DND-41 (cell line): ENCODE measurements around the gene SRCAP.
"Not testable (repeated sequence)": the region's sequence is repeated elsewhere in the genome, so short reads cannot be mapped to it uniquely, and the experiment has no call there.

ENCODE experiments used
- ATAC-seq: fragments of 200-7000 bp; cut with Tn5 transposase; 3 replicates; pipeline ENCODE4 v1.9.1; 2021; ENCODE audit warnings: low read depth; ENCODE audit not compliant: insufficient read depth
- DNase-seq: peaks from one replicate; pipeline ENCODE4 v3.0.0-alpha.2; 2020
- H2AFZ ChIP-seq: 2 replicates; pipeline ENCODE4 v1.6.0; 2012; ENCODE audit warnings: low read depth, low read length
- H3K27ac ChIP-seq: 2 replicates; pipeline ENCODE4 v1.5.1; 2012; ENCODE audit warnings: low read length, inconsistent platforms
- H3K27me3 ChIP-seq: fragments of 200-600 bp; sonication (generic); 2 replicates; pipeline ENCODE4 v1.6.0; 2012; ENCODE audit warnings: low read length, mild to moderate bottlenecking, inconsistent platforms; ENCODE audit not compliant: insufficient read depth, poor library complexity
- H3K36me3 ChIP-seq: 2 replicates; pipeline ENCODE4 v1.5.1; 2012; ENCODE audit warnings: low read length, inconsistent platforms; ENCODE audit not compliant: insufficient read depth
- H3K4me1 ChIP-seq: 2 replicates; pipeline ENCODE4 v1.5.1; 2012; ENCODE audit warnings: mild to moderate bottlenecking, low read length; ENCODE audit not compliant: insufficient read depth
- H3K4me2 ChIP-seq: 2 replicates; pipeline ENCODE4 v1.6.0; 2012; ENCODE audit warnings: mild to moderate bottlenecking, moderate library complexity, low read length, inconsistent platforms; ENCODE audit not compliant: insufficient read depth
- H3K4me3 ChIP-seq, 2 experiments: fragments of 200-600 bp in 1 of 2; shearing (Covaris generic) in 1 of 2; 2 replicates each; pipeline ENCODE4 v1.5.1; 2012 to 2016; ENCODE audit warnings: inconsistent platforms in 2 of 2, low read length in 2 of 2, mild to moderate bottlenecking in 2 of 2, low read depth in 1 of 2, moderate library complexity in 1 of 2
- H3K79me2 ChIP-seq: 2 replicates; pipeline ENCODE4 v1.6.0; 2012; ENCODE audit warnings: low read length, inconsistent platforms; ENCODE audit not compliant: insufficient read depth
- H3K9ac ChIP-seq: 2 replicates; pipeline ENCODE4 v1.6.0; 2012; ENCODE audit warnings: low read depth, mild to moderate bottlenecking, inconsistent platforms, low read length, moderate library complexity
- H3K9me3 ChIP-seq: 2 replicates; pipeline ENCODE4 v1.5.1; 2012; ENCODE audit warnings: low read length, moderate library complexity, mild to moderate bottlenecking, inconsistent platforms; ENCODE audit not compliant: insufficient read depth, severe bottlenecking
- H4K20me1 ChIP-seq: 2 replicates; pipeline ENCODE4 v1.6.0; 2012; ENCODE audit warnings: low read length; ENCODE audit not compliant: insufficient read depth
- EZH2 ChIP-seq: IDR thresholded peaks from 3 replicates; pipeline ENCODE4 v1.6.1; 2012; ENCODE audit warnings: borderline replicate concordance, low read depth, mild to moderate bottlenecking, moderate library complexity, low read length, inconsistent platforms; ENCODE audit not compliant: severe bottlenecking
- TF ChIP-seq, protein P1 (sequence below): IDR thresholded peaks from 2 replicates; pipeline ENCODE4 v1.5.1; 2012; ENCODE audit warnings: borderline replicate concordance, low read length, moderate library complexity, mild to moderate bottlenecking; ENCODE audit not compliant: poor library complexity, severe bottlenecking; ENCODE audit errors: extremely low read depth

The SRCAP gene

DNA sequence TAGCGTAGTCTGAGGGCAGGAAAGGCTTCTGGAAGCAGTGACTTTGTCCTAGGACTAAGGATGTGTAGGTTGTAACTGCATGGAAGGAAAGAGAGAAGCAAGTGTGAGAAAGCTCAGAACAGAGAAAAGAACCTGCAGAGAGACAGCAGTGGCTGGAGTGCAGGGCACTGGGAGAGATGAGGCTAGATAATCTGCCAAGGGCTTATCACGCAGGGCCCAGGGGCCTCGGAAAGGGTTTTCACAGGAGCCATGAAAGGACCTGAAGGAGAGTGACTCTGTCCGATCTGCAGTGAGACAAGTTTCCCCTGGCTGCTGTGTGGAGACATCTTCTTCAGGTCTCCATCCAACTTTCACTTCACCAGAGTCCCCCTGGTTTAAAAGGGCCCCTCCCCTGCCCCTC, 7.1 kb upstream of the SRCAP start:
- TF ChIP-seq, protein P1, sequence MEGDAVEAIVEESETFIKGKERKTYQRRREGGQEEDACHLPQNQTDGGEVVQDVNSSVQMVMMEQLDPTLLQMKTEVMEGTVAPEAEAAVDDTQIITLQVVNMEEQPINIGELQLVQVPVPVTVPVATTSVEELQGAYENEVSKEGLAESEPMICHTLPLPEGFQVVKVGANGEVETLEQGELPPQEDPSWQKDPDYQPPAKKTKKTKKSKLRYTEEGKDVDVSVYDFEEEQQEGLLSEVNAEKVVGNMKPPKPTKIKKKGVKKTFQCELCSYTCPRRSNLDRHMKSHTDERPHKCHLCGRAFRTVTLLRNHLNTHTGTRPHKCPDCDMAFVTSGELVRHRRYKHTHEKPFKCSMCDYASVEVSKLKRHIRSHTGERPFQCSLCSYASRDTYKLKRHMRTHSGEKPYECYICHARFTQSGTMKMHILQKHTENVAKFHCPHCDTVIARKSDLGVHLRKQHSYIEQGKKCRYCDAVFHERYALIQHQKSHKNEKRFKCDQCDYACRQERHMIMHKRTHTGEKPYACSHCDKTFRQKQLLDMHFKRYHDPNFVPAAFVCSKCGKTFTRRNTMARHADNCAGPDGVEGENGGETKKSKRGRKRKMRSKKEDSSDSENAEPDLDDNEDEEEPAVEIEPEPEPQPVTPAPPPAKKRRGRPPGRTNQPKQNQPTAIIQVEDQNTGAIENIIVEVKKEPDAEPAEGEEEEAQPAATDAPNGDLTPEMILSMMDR, result no peak
- TF ChIP-seq EZH2, result no peak
- ATAC-seq, result no peak
- no peak overlapping the region for H3K9ac ChIP-seq
- peaks cover 6% of the 10 kb centered on the region for H3K4me1 ChIP-seq
- H3K79me2 ChIP-seq, result no peaks in the 10 kb centered on the region
- no peak overlapping the region for H3K27ac ChIP-seq
- no peak for DNase-seq
- no peaks in the 10 kb centered on the region for H3K36me3 ChIP-seq
- H4K20me1 ChIP-seq, result no peaks in the 10 kb centered on the region
- H3K4me2 ChIP-seq, result no peak overlapping the region
- no peaks in the 10 kb centered on the region for H3K27me3 ChIP-seq
- H3K4me3 ChIP-seq, result no peak overlapping the region
- H2AFZ ChIP-seq, result no peak overlapping the region
- H3K9me3 ChIP-seq, result no peaks in the 10 kb centered on the region

DNA sequence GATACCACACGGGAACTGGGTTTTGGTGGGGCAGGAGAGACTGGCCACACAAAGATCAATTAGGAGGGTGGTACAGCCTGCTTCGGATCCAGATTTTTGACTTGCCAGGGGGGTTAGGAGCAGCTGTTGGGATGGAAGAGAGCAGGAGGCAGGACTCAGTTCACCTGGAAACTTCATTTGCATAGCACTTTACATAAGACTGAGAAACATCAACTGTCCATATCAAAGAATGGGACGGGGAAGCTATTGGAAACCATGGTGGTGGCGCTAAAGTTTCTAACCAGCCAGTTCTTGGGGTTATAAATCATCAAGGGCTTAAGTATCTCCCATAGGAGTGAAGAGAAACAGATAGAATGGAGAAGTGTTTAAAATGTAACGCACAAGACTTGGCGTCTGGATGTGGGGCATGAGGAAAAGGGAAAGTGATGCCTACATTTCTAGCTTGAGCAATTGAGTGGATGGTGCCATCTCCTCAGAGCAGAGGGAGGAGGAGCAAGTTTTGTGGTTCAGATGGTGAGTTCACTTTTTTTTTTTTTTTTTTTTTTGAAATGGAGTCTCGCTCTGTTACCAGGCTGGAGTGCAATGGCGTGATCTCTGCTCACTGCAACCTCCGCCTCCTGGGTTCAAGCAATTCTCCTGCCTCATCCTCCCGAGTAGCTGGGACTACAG, 6.4 kb upstream of the SRCAP start:
- Histone ChIP-seq H3K27me3 (no peaks in the 10 kb centered on the region), H4K20me1 (no peaks in the 10 kb centered on the region), H3K9me3 (no peaks in the 10 kb centered on the region), H3K27ac (no peak overlapping the region), H3K36me3 (no peaks in the 10 kb centered on the region), H3K4me2 (no peak overlapping the region), H3K79me2 (0 out of 2 replicates have a peak, but pooled peaks cover 5% of the 10 kb centered on the region), H3K9ac (no peak overlapping the region), H2AFZ (no peak overlapping the region), H3K4me3 (no peak overlapping the region), H3K4me1 (peaks cover 12% of the 10 kb centered on the region)
- TF ChIP-seq, protein P1, result no peak
- TF ChIP-seq EZH2, result no peak
- no peak for DNase-seq
- ATAC-seq, result no peak

DNA sequence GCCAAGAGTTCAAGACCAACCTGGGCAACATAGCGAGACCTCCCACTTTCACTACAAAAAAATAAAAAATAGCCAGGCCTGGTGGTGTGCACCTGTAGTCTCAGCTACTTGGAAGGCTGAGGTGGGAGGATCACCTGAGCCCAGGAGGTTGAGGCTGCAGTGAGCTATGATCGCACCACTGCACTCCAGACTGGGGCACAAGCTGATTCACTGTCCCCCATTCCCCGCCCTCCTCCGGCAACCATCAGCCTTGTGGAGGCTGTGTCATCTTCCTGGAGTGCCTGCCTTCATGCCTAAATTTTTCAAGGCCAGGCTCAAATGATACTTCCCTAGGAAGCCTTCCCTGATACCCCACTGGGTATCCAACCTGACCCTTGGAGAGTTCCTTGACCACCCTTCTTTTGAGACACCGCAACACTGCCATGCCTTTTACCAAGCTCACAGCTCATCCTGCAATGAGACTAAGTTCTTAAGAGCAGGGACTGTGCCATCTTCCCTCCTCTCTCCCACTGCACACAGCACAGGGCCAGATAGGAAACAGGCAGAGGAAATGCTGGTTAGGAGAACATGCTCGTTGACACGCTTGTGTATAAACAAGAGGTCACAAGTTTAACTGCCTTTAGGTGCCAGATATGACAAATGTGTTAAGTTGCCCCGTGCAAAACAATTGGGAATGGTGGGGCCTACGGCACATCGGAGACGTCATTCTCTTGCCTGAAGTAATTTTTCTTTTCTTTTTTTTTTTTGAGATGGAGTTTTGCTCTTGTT, 3.9 kb upstream of the SRCAP start:
- ATAC-seq (no peak), DNase-seq (no peak)
- Histone ChIP-seq H4K20me1 (peaks cover 11% of the 10 kb centered on the region; the same call in 1 of the 2 replicates), H3K36me3 (peaks cover 11% of the 10 kb centered on the region), H3K9me3 (no peaks in the 10 kb centered on the region), H3K4me1 (peaks cover 24% of the 10 kb centered on the region), H3K4me2 (no peak overlapping the region), H3K79me2 (peaks cover 21% of the 10 kb centered on the region), H3K9ac (no peak overlapping the region), H3K27ac (no peak overlapping the region), H3K4me3 (no peak overlapping the region), H2AFZ (no peak overlapping the region), H3K27me3 (no peaks in the 10 kb centered on the region)
- TF ChIP-seq EZH2, result no peak
- TF ChIP-seq, protein P1, result no peak

DNA sequence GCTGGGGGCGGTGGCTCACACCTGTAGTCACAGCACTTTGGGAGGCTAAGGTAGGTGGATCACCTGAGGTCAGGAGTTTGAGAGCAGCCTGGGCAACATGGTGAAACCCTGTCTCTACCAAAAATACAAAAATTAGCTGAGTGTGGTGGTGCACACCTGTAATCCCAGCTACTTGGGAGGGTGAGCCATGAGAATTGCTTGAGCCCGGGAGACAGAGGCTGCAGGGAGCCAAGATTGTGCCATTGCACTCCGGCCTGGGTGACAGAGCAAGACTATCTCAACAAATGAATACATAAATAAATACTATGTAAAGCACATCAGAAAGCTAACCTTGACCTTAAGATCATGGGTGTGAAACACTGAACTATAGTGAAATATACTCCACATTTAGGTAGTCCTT, 2.3 kb upstream of the SRCAP start:
- Histone ChIP-seq H3K4me1 (peaks cover 37% of the 10 kb centered on the region), H4K20me1 (peaks cover 19% of the 10 kb centered on the region; the same call in 1 of the 2 replicates), H3K79me2 (peaks cover 37% of the 10 kb centered on the region), H3K36me3 (peaks cover 27% of the 10 kb centered on the region)
- not testable (repeated sequence) for H3K9me3 ChIP-seq, H3K27ac ChIP-seq, H3K4me3 ChIP-seq, H3K4me2 ChIP-seq, H2AFZ ChIP-seq, H3K27me3 ChIP-seq, DNase-seq, ATAC-seq, H3K9ac ChIP-seq
